HG03175 (cell line): ENCODE results near the gene EEF2KMT.
A peak's percentile ranks its signal among the peaks of the same experiment; 100 is the strongest.
"Not testable (repeated sequence)": the region's sequence is repeated elsewhere in the genome, so short reads cannot be mapped to it uniquely, and the experiment has no call there.

ENCODE experiments used
- ATAC-seq: cut with Tn5 transposase; IDR thresholded peaks from one replicate; pipeline ENCODE4 v1.9.1; 2021; ENCODE audit warnings: mild to moderate bottlenecking, moderate library complexity; ENCODE audit not compliant: unreplicated experiment

EEF2KMT gene, protein sequence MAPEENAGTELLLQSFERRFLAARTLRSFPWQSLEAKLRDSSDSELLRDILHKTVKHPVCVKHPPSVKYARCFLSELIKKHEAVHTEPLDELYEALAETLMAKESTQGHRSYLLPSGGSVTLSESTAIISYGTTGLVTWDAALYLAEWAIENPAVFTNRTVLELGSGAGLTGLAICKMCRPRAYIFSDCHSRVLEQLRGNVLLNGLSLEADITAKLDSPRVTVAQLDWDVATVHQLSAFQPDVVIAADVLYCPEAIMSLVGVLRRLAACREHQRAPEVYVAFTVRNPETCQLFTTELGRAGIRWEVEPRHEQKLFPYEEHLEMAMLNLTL

DNA sequence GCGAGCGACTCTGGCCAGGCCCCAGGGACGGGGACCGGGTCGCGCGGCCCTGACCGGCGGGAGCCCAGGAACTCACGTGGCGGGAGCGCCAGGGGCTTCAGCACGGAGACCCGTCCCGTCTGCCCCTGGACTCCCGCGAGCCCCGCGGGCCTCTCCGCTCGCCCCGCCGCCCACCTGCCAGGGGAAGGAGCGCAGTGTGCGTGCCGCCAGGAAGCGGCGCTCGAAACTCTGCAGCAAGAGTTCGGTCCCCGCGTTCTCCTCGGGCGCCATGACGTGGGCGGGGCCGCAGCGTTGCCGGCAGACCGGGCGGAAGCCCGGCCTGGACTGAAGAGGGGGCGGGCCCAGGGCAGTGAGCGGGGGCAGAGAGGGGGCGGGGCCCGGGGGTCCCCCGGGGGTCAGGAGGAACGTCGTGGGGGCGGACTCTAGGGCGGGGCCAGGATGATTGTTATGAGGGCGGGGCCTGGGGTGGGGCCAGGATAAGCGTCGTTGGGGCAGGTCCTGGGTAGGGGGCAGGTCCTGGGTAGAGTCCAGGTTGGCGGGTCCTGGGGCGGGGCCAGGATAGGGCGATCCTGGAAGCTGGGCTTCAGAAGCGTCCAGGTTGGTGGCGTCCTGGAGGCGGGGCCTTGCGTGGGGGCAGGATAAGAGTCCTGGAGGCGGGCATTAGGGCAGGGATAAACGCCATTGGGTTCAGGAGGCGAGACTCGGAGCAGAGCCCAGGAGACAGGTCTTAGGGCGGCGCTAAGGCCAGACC lies at the start of gene EEF2KMT:
Gene EEF2KMT (minus strand): TSS at position 326 of the 751 bp plus-strand sequence. CDS start 56 bp downstream, at position 270.
- peak; percentile 98 for ATAC-seq

DNA sequence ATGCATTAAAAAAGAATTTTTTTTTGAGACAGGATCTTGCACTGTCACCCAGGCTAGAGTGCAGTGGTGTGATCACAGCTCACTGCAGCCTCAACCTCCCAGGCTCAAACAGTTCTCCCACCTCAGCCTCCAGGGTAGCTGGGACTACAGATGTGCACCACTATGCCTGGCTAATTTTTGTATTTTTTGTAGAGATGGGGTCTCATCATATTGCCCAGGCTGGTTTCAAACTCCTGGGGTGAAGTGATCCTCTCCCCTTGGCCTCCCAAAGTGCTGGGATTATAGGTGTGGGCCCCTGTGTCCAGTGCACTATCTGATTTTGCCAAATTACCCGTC lies 47.0 kb upstream of the EEF2KMT start:
- ATAC-seq, result not testable (repeated sequence)

DNA sequence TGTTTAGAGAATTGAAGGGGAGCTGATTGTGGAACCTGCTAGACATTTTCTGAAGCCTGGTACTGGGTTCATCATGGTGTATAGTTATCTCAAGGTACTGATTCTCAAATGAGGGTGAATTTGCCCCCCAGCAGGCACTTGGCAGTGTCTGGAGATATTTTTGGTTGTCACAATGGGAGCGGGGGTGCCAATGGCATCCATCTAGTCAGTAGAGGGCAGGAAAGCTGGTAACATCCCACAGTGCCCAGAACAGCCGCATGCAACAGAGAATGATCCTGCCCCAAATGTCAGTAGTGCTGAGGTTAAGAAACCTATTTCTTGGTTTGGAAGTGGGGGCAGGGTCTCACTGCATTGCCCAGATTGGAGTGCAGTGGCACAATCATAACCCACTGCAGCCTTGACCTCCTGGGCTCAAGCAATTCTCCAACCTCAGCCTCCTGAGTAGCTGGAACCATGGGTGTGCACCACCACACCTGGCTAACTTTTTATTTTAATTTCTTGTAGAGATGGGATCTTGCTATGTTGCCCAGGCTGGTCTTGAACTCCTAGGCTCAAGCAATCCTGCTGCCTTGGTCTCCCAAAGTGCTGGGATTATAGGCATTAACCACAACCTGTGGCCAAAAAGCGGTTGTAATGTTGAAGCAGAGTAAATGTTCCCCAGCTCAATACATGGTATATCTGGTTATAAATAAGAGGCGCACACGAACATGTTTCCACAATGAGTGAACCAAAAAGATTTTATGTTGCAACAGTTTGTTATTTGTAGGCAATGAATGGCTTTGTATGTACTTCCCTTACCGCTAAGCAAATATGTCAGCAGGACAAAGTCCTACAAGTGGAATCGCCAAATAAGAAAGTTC lies 46.4 kb upstream of the EEF2KMT start:
- no peak for ATAC-seq

DNA sequence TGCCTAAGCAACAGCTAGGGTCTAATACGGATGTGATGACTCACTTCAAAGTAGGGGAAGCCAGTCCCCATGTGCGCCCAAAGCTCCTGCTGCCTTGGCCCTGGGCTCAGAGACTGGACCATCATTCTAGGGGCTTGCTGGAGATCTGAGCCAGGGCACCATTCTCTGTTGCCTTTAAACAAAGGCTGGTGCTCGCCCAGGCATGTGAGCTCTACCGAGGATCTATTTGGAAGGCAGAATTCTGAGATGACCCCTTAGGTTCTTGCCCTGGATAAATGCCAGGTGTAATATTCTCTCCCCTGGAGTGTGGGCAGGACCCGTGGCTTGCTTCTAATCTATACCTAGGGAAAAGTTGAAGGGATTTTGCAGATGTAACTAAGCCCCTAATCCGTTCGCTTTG lies 42.6 kb upstream of the EEF2KMT start:
- ATAC-seq, result not testable (repeated sequence)

DNA sequence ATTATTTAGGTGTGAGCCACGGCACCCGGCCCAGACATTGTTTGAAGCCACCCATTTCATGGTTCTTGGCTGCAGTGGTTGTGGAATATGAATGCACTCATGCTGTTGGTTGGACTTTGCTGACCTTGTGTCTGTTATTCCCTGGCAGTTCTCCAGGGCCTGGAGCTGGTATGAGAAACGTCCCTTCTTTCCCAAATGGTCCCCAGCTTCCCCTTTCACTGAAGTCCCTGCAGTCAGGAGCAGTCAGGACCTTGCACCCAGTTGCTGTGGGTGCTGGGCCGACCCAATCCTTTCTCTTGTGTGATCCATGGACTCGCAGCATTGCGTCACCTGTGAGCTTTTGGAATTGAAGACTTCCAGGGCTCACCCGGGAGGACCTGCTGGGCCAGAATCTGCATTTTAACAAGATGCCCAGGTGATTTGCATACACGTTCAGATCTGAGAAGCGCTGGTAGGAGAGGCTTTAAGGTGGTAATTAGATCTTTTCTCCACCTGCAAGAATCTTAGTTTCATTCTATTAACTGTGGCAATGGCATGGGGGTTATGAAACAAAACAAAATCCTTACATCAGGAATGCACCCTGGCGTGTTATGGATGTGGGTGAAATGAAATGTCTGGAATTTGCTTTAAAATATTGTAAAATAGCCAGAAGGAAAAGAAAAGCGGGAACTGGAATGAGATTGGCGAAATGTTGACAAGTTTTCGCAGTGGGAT lies 37.3 kb upstream of the EEF2KMT start:
- not testable (repeated sequence) for ATAC-seq

DNA sequence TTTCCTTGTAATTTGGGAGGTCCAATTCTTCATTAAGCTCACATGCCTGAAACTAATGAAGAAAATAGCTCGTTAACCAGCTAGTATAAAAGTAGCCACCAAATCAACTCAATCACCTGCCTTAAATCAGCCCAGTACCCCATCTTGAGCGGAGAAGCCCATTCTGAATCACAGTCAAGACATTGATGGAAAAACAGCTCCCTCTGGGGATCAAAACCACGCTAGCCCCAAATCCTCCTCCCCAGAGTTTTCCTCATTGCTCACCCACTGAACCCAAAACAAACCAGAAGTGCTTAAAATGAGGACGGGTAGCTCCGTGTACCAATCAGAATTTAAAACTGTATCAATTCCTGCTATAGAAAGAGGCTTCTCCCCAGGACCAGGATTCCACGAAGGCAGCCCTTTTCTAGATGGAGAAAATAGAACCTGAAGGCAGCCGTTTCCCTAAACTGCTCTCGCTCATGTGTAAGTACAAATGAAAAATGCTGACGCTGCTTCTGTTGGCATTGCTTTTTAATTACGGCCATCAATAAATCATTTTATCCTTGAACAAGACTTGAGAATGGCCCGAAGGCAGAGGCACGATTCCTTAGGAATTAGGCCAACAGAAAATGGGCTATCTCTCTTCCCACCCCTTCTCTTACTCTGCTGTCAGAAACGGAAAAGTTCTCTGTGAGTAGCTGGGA lies 35.5 kb upstream of the EEF2KMT start:
- not testable (repeated sequence) for ATAC-seq

DNA sequence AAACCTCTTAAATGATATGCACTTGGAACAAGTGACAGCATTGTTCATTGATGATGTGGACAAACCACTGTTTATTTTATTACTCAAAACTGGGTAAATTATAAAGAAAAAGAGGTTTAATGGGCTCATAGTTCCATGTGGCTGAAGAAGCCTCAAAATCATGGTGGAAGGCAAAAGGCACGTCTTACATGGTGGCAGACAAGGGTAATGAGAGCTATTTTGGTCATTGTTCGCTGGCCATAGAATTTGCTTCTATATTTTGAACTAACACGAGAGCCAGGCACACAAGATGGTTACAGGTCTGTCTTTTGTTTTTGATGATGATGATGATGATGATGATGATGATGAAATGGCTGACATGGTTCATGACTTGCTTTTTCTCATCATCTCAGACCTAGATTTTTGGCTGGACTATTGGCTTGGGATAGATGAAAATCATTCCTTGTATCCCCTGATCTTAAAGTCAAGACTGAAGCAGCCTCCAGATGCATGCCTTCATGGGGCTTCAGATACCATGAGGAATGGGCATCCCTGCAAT lies 33.9 kb upstream of the EEF2KMT start:
- ATAC-seq, result not testable (repeated sequence)

DNA sequence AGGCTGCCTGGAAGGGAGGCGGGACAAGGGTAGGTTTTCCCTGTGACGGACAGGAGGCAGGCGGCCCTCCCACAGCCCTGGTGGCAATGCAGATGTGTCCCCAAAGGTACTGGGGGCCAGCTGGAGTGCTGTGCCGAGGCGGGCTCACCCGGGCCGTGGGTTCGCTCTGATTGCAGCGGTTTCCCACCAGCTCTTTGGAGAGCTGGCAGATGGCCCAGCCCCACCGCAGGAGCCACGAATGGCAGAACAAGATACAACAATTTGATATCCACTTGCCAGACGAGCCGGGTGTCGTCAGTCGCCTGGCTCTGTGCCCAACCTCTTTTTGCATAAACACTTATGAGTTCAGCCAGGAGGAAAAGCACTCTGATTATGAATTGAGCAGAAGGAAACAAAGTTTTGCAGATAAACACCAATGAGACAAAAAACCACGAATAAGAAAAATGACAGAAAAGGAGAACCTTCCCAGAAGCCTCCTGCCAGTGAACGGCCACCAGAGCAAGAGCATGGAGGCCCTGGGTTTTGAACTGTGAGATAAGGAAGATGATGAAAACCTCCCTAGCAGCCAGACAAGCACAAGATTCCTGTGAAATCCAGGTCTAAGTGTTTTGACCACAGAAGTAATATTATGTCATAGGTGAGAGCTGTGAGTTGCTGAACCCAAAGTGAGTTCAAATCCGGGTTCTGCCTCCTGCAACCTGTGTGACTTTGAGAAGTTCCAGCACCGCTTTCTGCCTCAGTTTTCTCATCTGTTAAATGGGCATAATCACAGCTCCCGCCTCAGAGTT lies 19.9 kb upstream of the EEF2KMT start:
- not testable (repeated sequence) for ATAC-seq

DNA sequence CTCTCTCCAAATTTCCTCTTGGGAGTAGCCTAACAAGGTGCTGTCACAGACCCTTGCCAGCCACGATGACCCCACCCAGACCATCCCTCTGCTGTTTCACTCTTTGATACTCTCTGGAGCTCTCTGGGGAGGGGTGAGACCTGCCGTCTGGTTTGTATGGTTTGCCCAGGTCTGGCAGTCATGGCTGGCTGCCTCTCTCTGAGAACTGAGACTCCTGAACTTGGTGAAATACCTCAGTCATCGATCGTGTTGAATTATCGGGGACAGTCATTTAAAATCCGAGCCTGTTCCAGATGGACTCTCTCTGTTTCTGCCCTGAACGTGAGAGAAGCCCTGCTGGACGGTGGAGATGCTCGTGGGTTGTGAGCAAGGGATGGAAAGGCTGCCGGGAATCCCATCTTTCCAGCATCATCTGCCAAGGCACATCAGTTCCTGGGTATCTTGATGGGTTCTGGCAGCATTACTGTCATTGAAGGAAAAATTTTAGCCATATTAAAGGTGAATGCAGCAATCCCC lies 19.2 kb upstream of the EEF2KMT start:
- ATAC-seq, result not testable (repeated sequence)

DNA sequence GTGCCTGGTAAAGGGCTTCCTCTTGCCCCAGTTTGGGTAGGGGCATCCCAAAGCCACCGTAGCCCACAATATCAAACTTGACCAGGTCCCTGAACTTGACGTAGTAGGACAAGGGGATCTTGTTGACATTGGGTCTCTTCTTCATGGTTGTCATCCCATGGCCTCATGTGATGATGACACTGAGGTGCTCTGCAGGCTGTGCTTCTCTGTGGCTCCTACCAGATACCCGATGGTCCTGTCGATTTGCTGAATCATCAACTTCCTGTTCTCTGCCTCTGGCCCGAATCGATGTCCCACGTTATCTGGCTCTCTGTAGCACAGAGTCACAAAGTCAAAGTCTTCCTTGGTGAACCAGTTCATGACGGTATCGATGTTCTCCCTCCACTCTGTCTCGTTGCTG lies 13.3 kb upstream of the EEF2KMT start:
- not testable (repeated sequence) for ATAC-seq

DNA sequence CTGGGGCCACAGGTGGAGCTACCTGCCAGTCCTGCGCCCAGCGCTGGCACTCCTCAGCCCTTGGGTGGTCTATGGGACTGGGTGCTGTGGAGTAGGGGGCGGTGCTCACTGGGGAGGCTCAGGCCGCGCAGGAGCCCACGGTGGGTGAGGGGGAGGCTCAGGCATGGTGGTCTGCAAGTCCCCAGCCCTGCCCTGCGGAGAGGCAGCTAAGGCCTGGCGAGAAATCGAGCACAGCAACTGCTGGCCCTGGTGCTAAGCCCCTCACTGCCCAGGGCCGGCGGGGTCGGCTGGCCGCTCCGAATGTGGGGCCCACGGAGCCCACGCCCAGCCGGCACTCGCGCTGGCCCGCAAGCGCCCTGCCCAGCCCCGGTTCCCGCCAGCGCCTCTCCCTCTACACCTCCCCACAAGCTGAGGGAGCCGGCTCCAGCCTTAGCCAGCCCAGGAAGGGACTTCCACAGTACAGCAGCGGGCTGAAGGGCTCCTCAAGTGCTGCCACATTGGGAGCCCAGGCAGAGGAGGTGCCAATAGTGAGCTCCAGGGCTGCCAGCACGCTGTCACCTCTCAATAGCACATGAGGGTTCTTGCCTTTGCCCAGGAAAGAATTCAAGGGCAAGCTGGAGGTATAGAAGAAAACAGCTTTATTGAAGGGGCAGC lies 11.0 kb upstream of the EEF2KMT start:
- ATAC-seq, result no peak

DNA sequence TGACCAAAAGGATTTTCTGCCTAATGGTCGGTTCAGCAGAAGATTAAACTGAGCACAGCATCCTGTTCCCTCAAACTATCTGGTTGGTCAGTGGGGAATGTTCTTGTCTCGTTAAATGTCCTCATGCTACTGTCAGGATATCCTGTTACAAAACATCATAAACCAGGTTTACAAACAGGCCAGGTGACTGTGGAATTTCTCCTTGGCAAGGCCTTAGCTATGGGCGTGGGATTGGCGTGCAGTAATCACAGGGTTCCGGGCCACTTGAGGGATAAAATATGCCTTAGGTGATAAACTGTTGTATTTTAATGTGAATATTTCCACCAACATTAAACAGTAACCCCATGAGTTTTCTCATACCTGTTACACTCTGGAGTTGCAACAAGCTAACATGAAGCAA lies 7.4 kb upstream of the EEF2KMT start:
- not testable (repeated sequence) for ATAC-seq

DNA sequence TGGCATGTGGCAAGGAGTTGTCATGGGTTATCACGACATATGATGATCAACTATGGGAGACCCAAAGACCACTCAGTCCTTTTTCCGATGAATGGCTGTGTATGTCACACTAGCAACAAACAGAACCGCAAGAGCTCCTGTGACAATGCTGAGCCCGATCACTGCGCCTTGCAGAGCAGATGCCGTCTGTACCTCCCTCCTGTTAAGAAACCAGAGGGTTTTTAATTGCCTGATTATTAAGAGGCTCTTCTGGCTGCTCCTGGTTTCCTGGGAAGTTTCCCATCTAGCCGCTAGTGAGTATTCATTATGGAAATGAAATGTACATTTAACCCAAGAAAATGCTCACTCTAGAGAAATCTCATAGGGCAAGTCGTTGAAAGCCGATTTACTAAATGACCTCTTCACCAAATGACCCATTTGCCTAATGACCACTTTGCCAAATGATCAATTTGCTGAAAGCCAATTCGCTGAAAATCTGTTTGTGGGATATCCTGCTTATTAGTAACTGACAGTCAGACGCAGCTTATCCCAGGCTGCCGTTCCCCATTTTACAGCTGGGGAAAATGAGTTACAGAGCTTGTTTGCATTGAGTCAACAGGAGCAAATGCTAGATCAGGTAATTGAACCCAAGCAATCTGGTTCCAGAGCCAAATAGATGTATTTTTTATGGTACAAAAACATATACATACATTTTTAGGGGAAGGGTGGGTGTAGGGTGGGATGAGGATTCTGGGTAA lies 5.9 kb upstream of the EEF2KMT start:
- ATAC-seq, result not testable (repeated sequence)

DNA sequence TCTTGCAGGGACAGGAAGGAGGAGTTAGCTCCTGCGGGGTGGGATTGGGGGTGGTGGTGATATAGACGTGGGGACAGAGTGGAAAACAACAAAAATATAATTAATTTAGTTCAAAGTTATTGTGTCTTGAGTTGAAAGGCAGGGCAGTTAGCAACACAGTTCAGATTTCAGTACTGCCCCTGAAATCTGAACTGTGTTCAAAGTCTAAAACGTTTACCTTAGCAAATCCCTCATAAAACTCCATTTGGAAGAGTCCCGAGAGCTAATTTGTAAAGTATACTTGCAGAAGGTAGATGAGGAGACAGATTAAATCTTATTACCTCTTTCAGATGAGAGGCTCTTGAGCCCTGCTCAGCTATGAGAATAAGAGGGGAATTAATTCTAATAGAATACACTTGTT lies 1.6 kb upstream of the EEF2KMT start:
- ATAC-seq, result not testable (repeated sequence)

DNA sequence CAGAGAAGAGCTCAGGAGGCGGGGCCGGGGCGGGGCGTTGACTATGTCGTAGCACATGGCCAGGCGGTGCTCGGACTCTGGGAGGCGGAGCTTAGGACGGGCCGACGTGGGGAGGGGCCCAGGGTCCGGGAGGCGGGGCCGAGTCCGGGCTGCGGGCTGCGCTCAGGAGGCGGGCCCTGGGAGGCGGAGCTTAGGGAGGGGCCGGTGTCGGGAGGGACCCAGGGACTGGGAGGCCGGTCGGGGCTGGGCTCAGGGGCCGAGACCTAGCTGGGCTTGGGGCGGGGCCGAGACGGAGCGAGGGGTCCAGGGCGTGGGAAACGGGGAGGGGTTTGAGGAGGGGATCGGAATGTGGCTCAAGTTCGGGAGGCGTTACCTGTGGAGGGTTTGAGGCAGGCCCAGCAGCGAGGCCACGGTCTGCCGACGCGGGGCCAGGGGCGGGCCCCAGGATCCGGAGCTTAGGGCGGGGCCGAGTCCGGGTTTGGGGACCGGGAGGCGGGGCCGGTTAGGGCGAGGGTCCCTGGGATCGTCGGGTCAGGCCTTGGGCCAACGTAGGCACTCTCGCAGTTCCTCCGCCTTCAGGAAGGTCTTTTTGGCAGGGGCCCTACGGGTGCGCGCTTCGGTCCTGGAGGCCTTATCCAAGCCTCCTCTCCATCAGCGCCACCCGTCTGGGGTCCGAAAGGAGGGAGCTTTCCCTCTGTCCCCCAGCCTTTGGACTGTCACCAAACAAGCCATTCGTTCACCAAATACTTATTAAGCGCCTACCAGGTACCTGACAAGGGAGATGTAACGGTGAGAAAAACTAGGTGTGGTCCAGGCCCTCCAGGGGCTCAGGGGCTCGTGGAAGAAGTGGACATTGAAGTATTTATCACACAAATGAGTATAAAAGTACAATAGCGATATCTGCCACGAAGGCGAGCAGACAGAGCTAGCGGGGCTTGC lies 895 bp upstream of the EEF2KMT start:
- peak; percentile 70 for ATAC-seq

DNA sequence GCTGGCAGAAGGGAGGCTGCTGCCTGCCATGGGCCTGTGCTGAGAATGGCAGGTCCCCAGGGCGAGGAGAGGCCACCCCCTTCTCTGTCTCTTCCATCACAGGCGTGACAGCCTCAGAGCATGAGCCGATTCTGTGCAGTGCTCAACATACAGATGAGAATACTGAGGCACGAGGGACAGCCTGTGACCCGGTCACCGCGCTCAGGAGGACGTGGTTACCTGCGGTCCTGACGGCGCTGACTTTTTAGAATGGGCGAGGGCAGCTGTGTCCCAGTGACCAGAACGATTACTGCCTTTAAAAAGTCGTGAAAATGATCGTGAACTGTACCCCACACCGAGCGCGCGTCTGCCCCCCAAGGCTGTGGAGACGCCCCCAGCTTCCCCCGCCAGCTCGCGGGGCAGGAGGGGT lies 530 bp downstream of the EEF2KMT start:
- not testable (repeated sequence) for ATAC-seq
